Activated CD8-positive, alpha-beta memory T cell treated with anti-CD3 and anti-CD28 coated beads, Interleukin-2, amount 50 U/mL, for 24 hours (primary cell): Measurements from ENCODE around the gene ZBTB20.

ENCODE experiments used
- DNase-seq: peaks from one replicate; pipeline ENCODE4 v3.0.0-alpha.2; 2020; ENCODE audit errors: extremely low read depth

Gene ZBTB20

DNA sequence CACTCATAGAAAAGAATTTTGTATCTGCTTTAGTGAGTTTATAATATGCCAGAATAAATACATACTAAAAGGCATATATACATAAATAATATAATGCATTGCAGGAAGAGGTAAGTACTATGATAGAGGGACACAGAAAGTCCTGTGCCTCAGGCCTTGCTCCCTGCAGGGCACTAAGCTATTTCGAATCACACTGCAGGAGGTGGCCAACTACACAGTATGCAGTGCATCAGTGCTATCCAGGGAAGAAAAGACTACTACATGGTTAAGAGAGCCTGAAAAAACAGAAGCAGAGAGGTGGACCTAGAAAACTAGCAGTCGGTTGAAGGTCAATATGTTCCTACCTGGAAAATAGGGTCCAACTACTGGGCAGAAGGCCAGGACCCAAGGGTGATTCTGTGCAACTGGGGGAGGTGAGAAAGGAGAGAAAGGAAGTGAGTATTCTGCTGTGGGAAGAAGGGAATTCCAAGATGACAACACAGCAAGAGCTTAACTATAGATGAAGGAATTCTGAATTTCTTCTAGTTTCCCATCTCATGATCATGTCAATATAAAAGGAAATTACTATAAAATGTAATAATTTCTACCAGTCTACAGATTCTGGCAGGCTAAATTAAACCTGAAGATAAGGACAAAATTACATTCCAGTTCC, 218.0 kb downstream of the ZBTB20 start:
- no peak for DNase-seq

DNA sequence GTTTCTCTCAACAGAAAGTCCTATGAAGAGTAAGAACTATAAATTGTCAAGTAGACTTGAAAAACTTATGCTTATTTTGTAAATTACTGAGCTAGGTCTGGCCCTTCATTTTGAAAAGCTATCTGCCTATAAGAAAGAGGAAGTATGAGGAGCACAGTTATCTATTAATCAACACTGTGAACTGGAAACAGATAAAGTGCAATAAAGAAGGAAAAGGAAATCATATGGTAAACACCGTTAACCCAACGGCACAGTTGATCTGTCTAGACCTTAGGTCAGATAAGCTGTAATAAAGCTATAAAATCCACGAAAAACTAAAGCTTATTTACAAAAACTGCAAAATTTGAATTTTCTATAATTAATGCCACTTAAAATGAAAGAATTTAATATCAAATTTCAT, 242.5 kb downstream of the ZBTB20 start:
- DNase-seq: no peak

DNA sequence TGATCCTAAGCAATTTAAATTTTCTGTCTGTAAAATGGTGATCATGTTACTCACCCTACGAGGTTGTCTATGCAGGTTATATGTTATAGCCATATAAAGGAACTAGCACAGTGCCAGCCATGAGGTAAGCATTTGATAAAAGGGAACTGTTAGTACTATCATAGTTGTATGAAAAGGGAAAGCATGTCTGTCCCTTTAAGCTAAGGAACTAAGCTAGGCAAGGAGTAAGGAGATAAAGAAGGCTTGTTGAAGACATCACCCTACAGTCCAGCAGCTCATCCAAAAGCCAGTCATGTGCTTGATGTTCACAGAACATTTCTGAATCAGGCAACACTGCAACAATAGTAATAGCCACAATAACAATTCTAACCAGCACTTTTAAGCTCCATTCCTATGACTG, 243.9 kb downstream of the ZBTB20 start:
- no peak for DNase-seq

DNA sequence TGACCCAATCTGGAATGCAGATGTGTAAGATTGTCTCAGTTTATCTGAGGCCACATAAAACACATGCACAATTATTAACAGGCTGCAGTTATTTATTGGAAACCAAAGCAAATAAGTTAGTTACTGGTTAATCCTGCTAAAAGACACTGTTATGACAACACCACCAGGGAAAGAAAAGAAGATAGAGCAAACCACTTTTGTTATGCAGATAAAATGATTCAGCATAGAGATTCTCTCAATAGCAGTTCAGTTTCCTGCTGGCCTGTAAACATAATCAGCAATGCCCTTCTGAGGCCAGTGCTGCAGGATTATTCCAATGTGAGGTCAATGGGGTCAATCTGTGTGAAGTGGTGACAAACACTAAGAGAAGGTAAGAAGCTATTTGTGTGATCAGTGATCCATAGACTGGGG, 244.4 kb downstream of the ZBTB20 start:
- DNase-seq: no peak

DNA sequence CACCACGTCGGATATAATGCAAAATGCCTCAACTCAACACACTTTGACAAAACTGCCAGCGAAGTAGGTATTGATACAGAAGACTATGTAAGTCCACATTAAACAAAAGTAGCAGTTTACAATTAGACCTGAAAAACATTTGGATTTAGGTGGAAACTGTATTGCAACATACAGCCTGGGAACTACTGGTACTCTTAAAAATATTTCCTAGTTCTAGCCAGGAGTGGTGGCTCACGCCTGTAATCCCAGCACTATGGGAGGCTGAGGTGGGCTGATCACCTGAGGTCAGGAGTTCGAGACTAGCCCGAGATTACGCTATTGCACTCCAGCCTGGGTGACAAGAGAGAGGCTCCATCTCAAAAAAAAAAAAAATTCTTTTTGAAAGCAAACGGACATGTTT, 246.2 kb downstream of the ZBTB20 start:
- DNase-seq: no peak

DNA sequence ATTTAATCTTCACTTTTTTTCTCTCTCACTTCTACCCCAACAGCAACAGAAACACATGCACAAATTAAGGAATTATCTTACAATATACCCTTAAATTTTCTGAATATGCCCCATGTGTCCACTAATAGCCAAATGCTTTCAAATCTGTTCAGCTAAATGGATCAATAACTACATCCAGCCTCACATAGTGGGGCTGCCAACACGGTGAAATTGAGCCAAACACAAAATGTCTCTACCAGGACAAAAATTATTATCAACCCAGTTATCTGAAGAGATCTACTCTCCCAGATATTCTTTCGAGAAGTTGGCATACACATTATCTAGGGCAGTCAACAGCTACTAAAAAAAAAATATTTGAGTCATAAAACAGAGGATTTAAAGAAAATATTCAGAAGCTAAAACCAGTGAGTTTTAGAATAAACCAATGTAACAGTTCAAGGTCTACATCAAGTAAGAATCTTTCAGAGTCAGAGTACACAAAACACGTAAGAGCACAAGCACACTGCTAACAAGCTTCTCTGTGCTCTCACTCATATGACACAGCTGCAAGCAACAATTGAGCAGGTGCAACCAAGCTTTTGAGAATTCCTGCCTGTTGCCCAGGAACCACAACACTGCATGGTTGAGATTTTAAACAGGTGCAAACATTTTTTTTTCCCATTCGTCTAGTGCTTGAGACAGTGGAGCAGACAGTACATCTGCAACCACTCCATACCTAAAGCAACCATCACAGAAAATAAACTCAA, 247.7 kb downstream of the ZBTB20 start:
- no peak for DNase-seq

DNA sequence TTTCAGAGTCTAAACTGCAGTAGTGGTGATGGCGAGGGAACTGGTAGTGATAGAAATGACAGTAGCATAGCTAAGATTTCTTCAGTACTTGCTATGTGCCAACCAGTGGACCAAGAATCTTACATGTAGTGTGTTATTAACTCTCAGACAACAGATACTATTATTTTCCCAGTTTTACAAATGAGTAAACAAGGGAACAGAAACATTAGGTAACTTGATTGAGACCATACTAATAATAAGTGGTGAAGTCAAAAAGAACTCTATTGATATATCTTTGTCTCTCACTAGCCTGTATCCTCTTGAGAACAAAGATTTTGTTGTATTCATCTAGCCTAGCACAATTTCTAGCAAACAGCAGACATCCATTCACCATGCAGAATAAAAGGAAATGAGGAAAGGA, 250.1 kb downstream of the ZBTB20 start:
- no peak for DNase-seq

DNA sequence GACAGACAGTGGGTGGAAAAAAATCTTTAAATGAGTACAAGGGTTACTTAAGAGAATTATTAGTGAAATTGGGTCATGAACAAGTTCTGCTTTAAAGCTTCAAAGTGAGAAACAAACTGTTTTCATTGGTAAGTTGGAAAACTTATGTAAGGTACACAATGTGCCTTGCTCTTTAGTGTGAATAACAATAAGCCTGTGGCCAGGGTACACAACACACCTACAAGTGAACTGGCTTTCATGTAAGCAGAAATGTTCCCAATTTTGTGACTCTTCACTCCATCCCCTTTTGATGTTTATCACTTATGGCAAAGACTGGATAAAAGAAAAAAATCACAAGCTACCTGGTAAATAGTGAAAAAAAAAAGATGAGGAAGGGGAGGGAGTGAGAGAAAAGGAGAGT, 253.7 kb downstream of the ZBTB20 start:
- DNase-seq: no peak

DNA sequence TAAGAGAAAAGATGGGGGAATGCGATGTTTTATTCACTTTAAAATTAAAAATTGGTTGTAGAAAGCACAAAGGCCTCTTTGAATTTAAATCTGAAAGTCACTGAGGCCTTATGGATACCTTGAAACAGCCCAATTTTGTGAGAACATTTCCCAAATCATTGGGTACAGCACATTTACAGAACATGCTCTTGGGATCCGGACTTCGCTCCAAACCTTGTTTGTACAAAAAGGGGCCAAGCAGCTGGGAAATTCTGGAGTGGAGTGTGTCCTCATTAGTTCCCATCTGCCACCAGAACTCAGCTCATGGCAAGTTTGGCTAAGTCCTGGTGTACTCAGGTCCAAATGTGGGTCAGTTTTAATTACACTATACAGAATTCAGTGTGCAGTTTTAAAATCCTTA, 254.2 kb downstream of the ZBTB20 start:
- DNase-seq: no peak

DNA sequence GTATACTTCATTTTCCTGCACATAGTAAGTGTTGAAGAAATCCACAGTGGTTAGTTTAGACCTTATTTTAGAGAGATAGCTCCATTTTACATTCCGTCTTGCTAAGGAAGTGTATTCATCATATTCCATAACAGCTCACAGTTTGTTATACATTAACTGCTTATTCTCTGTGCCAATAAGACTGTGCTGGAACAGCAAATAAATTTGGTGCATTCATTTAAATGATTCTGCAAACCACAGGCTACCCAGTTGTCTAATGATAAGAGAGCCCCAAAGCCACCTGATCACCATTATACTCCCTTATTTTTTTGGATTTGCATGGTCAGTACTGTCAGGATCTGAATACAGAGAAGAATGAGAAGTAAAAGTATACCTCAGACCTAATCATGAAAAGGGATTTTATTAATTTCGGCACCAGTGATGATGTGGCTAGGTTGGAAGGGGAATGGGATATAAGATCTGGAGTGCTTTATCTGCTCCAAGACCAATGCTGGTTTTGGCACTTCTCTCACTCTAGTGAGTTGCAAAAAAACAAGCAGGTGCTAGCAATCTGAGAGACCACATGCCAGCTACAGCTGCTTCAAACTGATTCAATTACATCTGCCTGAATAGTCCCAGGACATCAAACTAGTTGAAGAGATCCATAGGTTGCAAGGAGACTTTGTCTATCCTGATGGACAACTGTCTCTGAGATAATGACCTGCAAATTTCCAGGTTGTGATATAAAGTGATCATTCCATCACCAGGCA, 254.8 kb downstream of the ZBTB20 start:
- no peak for DNase-seq

DNA sequence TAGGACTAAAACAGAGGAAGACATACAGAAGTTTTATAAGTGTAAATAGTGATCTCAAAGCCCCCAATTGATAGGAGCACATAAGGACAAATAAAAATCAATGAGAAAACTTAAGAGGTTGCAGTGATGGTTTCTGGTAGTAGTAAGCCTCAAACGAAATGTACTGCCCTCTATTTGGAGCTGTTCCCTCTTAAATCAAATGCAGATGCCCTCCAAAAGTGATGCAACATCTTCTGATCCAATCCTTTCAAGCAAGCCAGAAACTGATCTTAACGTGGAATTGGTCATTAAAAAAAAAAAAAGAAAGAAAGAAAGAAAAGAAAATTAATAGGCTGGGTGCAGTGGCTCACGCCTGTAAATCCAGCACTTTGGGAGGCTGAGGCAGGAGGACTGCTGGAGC, 259.3 kb downstream of the ZBTB20 start:
- no peak for DNase-seq

DNA sequence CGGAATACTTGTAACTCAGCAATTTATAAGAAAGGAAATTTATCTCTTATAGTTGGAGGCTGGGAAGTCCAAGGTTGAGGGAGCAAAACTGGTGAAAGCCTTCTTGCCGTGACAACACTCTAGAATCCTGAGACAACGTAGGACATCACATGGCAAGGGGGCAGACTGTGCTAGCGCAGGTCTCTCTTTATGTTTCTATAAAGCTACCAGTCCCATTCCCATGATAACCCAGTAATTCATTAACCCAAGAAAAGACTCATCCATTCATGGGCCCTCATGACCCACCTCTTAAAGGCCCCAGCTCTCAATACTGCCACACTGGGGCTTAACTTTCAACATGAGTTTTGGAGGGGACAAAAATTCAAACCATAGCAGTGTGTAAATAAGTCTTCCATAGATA, 260.2 kb downstream of the ZBTB20 start:
- no peak for DNase-seq

DNA sequence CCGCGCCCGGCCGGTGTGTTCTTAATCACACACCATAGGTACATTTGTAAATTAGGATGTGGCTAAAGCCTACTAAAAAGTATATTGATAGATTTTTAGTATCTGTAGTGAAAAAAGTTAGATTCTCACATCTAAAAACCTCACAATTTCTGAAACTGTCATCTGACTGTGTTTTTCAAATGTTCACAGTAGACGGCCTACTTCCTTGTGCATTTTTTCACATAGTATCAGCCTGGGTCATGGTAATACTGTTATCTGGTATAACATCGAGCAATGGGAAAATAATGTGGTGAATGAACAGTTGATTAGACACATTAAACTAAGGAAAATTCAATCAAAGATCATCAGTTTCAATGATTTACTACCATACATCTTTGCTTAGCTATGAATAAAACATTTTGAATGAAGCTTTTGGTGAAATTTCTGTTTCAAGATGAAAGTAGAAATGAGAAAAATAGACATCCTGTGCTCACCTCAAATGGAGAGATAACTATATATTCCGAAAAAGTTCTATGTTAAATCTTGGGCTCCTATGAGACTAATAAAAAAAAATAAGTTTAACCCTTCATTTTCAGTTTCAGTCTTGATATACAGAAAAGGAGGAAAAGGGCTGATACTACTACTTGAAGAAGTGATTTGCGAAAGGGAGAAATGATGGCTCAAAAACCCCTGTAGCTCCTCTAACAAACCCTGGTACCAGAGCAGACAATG, 262.7 kb downstream of the ZBTB20 start:
- no peak for DNase-seq

DNA sequence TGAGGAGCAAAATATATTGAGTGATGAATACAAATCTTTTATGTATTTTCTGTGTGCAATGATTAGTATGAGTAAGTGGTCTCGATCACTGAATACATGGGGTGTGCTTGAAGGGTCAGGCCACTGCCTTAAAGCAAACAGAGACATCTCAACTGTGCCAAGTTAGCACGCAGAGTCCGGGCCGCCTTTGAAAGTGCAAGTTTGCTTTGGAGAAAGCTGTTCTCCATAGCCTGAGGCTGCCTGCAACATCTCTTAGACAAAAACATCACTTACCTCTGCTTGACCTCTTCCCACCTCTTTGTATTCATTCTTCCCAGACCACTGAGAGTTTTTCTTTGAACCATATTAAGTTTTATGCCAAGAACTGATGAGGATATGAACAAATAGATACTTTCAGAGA, 267.0 kb downstream of the ZBTB20 start:
- DNase-seq: no peak

DNA sequence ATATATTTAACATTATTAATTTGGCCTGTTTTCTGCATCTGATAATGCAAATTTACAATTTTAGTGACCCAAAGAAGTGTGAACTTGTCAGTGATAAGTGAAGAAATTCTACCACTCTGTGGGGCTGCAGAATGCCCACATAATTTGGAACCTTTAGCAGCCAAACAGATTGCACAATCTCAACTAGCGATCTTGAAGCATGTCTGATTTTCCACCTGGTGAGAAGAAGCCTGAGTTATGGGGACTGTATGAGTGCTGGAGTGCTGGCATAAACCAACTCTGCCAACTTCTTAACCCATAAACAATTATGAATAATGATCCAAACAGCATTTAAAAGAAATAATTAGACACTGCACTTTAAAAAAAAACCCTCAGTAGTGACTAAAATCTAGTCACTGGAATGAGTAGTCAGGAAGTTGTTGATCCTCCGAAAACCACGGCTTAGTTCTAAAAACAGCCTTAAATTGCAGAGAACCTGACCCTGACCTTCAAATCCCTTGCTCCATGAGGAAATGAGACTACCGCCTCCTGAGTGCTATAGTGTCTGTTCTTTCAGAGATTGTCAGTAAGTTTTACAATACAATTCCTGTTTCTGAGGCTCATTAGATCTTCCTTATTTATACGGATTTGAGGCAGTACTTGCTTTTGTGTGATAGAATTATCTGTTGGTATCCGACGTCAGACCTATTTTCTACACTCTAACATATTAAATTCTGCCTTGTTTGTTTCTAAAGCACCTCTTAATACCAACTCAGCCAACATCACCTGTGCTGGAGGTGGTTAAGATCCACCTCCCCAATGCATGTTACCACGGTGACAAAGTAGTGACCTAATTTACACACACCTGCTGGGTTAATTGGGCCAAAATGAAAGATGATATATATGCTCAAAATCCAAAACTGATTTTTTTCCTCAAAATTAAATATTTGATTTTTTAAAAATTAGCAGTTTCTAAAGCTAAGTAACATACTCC, 267.7 kb downstream of the ZBTB20 start:
- no peak for DNase-seq

DNA sequence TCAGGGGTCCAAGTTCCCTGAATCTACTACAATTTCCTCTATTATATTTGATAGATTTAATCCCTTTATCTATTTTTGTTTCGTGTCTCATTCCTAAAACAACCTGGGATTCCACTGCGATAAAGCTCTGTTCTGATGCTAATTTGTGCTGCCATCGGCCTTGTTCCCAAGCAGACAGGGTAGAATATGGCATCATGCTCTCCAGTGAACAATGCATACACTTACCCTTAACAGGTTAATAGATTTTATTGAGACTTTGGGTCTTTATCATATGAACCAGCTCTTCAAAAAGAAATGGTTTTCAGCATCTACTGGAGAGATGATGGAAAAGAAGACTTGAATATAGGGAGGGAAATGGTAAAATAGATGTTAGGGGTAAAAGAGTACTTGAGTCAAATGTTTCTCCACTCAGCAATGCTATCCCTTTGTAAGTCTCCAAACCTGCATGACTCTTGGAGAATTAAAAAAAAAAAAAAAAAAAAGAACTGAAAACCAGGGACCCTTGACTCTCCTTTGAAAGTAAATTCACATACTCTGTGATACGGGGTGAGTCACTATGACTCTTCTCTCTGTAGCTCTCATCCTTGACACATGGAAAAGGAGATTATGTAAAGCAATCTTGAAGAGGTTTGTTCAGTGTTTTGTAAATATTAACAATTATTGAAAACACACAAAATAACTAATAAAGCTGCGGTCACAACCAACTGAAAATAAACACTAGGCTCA, 268.8 kb downstream of the ZBTB20 start:
- no peak for DNase-seq

DNA sequence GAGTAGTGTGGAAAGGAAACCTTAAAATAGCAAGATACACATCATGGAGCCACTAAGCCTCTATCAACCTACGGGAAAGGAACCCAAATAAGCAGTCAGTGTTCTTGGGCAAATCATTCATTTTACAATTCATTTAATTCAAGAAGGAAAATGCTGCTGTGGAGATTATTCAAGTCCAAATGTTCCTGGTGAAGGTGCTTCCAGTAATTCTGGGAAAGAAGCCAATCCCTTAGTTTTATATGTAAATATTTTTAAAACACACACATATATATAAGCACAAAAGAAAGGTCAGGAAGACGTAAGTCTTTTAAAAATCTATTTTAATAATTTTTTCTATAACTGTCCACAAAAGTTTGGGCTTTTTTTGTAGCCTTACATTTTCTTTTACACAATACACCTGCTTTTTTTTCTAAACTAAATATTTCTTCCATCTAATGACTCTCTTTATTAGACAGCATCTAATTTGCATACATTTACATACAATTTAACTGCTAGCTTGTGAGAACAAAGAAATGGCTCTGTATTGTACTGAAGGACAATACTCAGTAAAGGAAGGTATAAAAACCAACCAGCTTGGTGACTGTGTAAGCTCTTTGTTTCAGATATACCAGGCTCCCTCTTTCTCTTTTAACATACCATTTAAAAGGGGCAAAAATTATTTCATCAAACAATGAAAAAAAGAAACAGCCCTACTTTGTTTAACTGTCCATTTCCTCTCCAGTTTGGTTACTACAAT, 269.5 kb downstream of the ZBTB20 start:
- DNase-seq: no peak

DNA sequence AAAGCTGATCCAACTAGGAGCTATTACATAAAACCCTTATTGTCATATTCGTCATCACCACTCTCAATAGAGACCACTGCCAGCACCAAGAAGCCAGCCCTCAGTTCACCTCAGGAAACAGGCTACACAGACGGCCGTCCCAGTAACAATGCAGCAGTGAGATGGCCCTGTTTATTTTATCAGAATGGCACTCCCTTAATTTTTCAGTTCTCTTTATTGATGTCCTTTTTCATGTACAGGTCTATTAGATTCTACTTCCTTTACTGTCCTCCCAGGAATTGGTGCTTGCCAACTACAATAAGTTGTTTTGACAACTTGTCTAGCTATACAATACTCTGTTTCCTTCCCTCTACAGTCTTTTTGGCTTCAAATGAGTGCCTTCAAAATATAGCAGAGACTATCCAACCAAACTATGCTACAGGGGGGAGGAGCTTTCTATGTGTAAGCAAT, 272.5 kb downstream of the ZBTB20 start:
- no peak for DNase-seq

DNA sequence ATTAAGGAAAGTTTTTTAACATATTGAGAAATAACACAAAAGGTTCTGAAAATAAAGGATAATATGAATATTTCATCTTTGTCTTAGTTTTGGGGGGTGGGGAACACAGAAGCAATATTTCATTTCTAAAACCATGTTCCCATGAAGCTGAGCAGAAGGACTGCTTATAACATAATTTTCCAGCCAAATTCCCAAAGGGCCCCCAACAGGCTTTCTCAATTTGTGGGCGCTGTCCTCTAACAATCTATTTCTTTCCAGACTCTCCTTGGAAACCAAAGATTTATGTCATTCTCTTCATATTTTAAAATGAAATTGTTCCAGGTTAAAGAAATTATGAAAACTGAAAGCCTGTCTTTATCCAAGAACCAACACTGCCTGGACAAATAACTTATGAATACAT, 273.5 kb downstream of the ZBTB20 start:
- DNase-seq: no peak

DNA sequence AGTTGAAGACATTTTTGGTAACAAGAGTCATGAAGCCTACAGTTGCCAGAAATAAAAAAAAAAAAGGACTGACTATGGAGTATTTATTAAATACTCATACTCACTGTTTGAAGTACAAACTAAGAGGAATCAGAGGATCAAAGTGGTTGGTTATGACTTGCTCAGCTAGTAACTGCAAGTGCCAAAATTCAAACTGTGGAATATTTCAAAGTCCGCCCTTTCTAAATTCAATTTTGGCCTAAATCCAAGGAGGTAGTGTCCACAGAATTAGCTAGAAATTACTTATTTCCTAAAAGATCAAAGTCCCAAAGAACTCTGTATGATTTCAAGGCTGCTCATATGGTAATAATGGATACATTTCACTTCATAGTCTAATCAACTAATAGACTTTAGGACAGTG, 274.5 kb downstream of the ZBTB20 start:
- DNase-seq: no peak
